ENCODE data around the gene RABEP1. TPM values are rescaled to one million over a fixed set of nuclear protein-coding genes. Genes with fewer than 3 reads are reported as not detected.
A peak's percentile ranks its signal among the peaks of the same experiment; 100 is the strongest.

The RABEP1 gene
- total RNA-seq, 1 donor from 2014 or later = 9.3 TPM

GRCh38 chr17:5354886-5355415, 72.9 kb downstream of the RABEP1 start:
- H3K36me3 ChIP-seq = peaks cover 15 to 44% of the 10 kb centered on the region in 2 donors
- intact Hi-C loops (cut with DNase I) = no loop called here
- H3K4me3 ChIP-seq = no peak overlapping the region
- no peak for DNase-seq (ENCODE audit: low spot score in 2 of 2)
- H3K9me3 ChIP-seq = no peaks in the 10 kb centered on the region
- TF ChIP-seq CTCF (IDR thresholded peaks at IDR 0.05) = no peak
- H3K4me1 ChIP-seq = peaks cover 15 to 21% of the 10 kb centered on the region in 2 donors
- H3K27ac ChIP-seq = peak overlapping the region; percentile 67 to 75
- H3K27me3 ChIP-seq = no peaks in the 10 kb centered on the region

GRCh38 chr17:5355421-5356129, 73.5 kb downstream of the RABEP1 start:
- H3K9me3 ChIP-seq = no peaks in the 10 kb centered on the region
- DNase-seq (ENCODE audit: low spot score in 2 of 2) = no peak
- peak overlapping the region in 1 of 2 donors; percentile 14 for H3K4me3 ChIP-seq
- intact Hi-C loops (cut with DNase I) = no loop called here
- no peaks in the 10 kb centered on the region for H3K27me3 ChIP-seq
- no peak for TF ChIP-seq CTCF (IDR thresholded peaks at IDR 0.05)
- H3K27ac ChIP-seq = peak overlapping the region; percentile 67 to 75
- H3K4me1 ChIP-seq = peaks cover 15 to 21% of the 10 kb centered on the region in 2 donors
- peaks cover 15 to 44% of the 10 kb centered on the region in 2 donors for H3K36me3 ChIP-seq

GRCh38 chr17:5361426-5361825, 79.3 kb downstream of the RABEP1 start:
- H3K27me3 ChIP-seq = no peaks in the 10 kb centered on the region
- H3K4me1 ChIP-seq = peaks cover 0 to 6% of the 10 kb centered on the region in 2 donors
- H3K27ac ChIP-seq = peak overlapping the region in 1 of 2 donors; percentile 3
- H3K4me3 ChIP-seq = no peak overlapping the region
- DNase-seq (ENCODE audit: low spot score in 2 of 2) = no peak
- intact Hi-C loops (cut with DNase I) = no loop called here
- no peaks in the 10 kb centered on the region for H3K9me3 ChIP-seq
- H3K36me3 ChIP-seq = peaks cover 32 to 56% of the 10 kb centered on the region in 2 donors
- no peak for TF ChIP-seq CTCF (IDR thresholded peaks at IDR 0.05)

GRCh38 chr17:5362162-5362811, 80.2 kb downstream of the RABEP1 start:
- H3K27ac ChIP-seq = peak overlapping the region in 1 of 2 donors; percentile 3
- no peak for TF ChIP-seq CTCF (IDR thresholded peaks at IDR 0.05)
- peaks cover 32 to 58% of the 10 kb centered on the region in 2 donors for H3K36me3 ChIP-seq
- H3K9me3 ChIP-seq = no peaks in the 10 kb centered on the region
- no peaks in the 10 kb centered on the region for H3K27me3 ChIP-seq
- intact Hi-C loops (cut with DNase I) = no loop called here
- H3K4me1 ChIP-seq = peaks cover 0 to 6% of the 10 kb centered on the region in 2 donors
- no peak overlapping the region for H3K4me3 ChIP-seq
- no peak for DNase-seq (ENCODE audit: low spot score in 2 of 2)

- peaks cover 0 to 5% of the 10 kb centered on the region in 2 donors for H3K4me1 ChIP-seq
- DNase-seq (ENCODE audit: low spot score in 2 of 2) = no peak
- peaks cover 33 to 67% of the 10 kb centered on the region in 2 donors for H3K36me3 ChIP-seq
- no peaks in the 10 kb centered on the region for H3K9me3 ChIP-seq
- intact Hi-C loops (cut with DNase I) = no loop called here
- H3K27me3 ChIP-seq = no peaks in the 10 kb centered on the region
- H3K4me3 ChIP-seq = no peak overlapping the region
- no peak for TF ChIP-seq CTCF (IDR thresholded peaks at IDR 0.05)
- H3K27ac ChIP-seq = no peak overlapping the region
Measured at GRCh38 chr17:5364156-5364555, 82.1 kb downstream of the RABEP1 start.
